Mesendoderm (in vitro differentiated cells): ENCODE data around the gene KCNH4.

Experiments used
- DNase-seq: peaks from one replicate; pipeline ENCODE4 v3.0.0; 2013
- H2AK5ac ChIP-seq: 2 replicates; pipeline ENCODE4 v1.6.1; 2013; ENCODE audit warnings: low read length, inconsistent platforms
- H2BK120ac ChIP-seq: 2 replicates; pipeline ENCODE4 v1.6.1; 2013; ENCODE audit warnings: low read depth, mild to moderate bottlenecking, low read length, moderate library complexity, mixed read lengths
- H2BK15ac ChIP-seq: replicated peaks from 2 replicates; pipeline ENCODE4 v1.6.1; 2013; ENCODE audit warnings: low read depth, mild to moderate bottlenecking, moderate library complexity
- H2BK5ac ChIP-seq: 2 replicates; pipeline ENCODE4 v1.6.1; 2013; ENCODE audit warnings: low read length, inconsistent platforms
- H3K18ac ChIP-seq: 2 replicates; pipeline ENCODE4 v1.6.1; 2013; ENCODE audit warnings: mild to moderate bottlenecking, low read length, mixed read lengths
- H3K23ac ChIP-seq: one replicate; pipeline ENCODE4 v1.6.1; 2013; ENCODE audit warnings: low read length
- H3K27ac ChIP-seq: 2 replicates; pipeline ENCODE4 v1.5.1; 2013; ENCODE audit warnings: low read depth, mild to moderate bottlenecking, inconsistent platforms, low read length, moderate library complexity
- H3K27me3 ChIP-seq: 2 replicates; pipeline ENCODE4 v1.6.1; 2013; ENCODE audit warnings: low read length, control low read depth, mild to moderate bottlenecking, inconsistent platforms; ENCODE audit not compliant: insufficient read depth, poor library complexity
- H3K36me3 ChIP-seq: 2 replicates; pipeline ENCODE4 v1.6.1; 2013; ENCODE audit warnings: low read length, inconsistent platforms; ENCODE audit not compliant: control insufficient read depth, insufficient read depth
- H3K4ac ChIP-seq: one replicate; pipeline ENCODE4 v1.6.1; 2013; ENCODE audit warnings: low read depth, mild to moderate bottlenecking, low read length, moderate library complexity
- H3K4me1 ChIP-seq: 2 replicates; pipeline ENCODE4 v1.6.1; 2013; ENCODE audit warnings: low read depth, low read length, inconsistent platforms; ENCODE audit not compliant: control insufficient read depth
- H3K4me2 ChIP-seq: 2 replicates; pipeline ENCODE4 v1.6.1; 2013; ENCODE audit warnings: low read length
- H3K4me3 ChIP-seq: 2 replicates; pipeline ENCODE4 v1.5.1; 2013; ENCODE audit warnings: mild to moderate bottlenecking, low read length
- H3K56ac ChIP-seq: one replicate; pipeline ENCODE4 v1.6.1; 2013; ENCODE audit warnings: low read length
- H3K79me1 ChIP-seq: 2 replicates; pipeline ENCODE4 v1.6.1; 2013; ENCODE audit warnings: low read length, inconsistent platforms
- H3K79me2 ChIP-seq: 2 replicates; pipeline ENCODE4 v1.6.1; 2013; ENCODE audit warnings: mild to moderate bottlenecking, low read length; ENCODE audit not compliant: control insufficient read depth, insufficient read depth
- H3K9ac ChIP-seq: 2 replicates; pipeline ENCODE4 v1.6.1; 2013; ENCODE audit warnings: low read length, inconsistent platforms
- H4K5ac ChIP-seq: one replicate; pipeline ENCODE4 v1.6.1; 2013; ENCODE audit warnings: low read length
- H4K8ac ChIP-seq: one replicate; pipeline ENCODE4 v1.6.1; 2013; ENCODE audit warnings: low read depth, mild to moderate bottlenecking, control low read depth, low read length, moderate library complexity
- WGBS: extraction: QIAGEN DNeasy Blood & Tissue Kit; methylation state at CpG from one replicate; pipeline ENCODE4 v1.1.7; 2013; ENCODE audit warnings: low lambda C conversion rate, missing lambda C conversion rate; ENCODE audit not compliant: insufficient coverage; ENCODE audit errors: extremely low coverage; 5-methylcytosine and 5-hydroxymethylcytosine counted together

The KCNH4 gene

DNA sequence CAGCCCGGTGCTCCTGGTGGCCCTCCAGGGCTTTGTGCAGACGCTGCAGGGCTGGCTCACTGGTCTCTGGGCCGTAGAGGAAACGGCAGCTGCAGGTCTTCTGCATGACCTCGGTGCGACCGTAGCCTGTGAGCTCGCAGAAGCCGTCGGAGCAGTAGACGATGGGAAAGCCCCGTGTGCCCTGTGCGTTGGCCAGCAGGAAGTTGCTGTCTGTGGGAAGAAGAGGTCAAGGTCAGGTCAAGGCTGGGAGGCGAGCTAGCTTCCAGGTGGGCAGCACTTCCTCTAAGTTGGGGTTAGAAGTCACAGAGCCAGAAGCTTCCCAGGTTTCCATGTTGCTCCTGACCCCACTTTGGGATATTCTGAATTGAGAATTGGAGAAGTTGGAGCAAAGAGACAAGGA lies 2.1 kb downstream of the KCNH4 start:
- H4K8ac ChIP-seq: no peak overlapping the region
- H3K56ac ChIP-seq: no peak overlapping the region
- no peak overlapping the region for H3K4ac ChIP-seq
- no peaks in the 10 kb centered on the region for H3K36me3 ChIP-seq
- H3K79me2 ChIP-seq: no peaks in the 10 kb centered on the region
- no peaks in the 10 kb centered on the region for H3K4me1 ChIP-seq
- H3K23ac ChIP-seq: no peak overlapping the region
- H4K5ac ChIP-seq: no peak overlapping the region
- H3K9ac ChIP-seq: no peak overlapping the region
- DNase-seq: no peak
- H2BK120ac ChIP-seq: no peak overlapping the region
- no peak overlapping the region for H3K4me3 ChIP-seq
- H3K18ac ChIP-seq: no peak overlapping the region
- no peak overlapping the region for H3K4me2 ChIP-seq
- peaks cover 6% of the 10 kb centered on the region for H3K27me3 ChIP-seq
- H2AK5ac ChIP-seq: no peak overlapping the region
- no peak overlapping the region for H2BK5ac ChIP-seq
- no peak overlapping the region for H2BK15ac ChIP-seq
- H3K79me1 ChIP-seq: no peaks in the 10 kb centered on the region
- H3K27ac ChIP-seq: no peak overlapping the region
- no CpG with 5 or more reads among the region's 14 CpGs for WGBS

DNA sequence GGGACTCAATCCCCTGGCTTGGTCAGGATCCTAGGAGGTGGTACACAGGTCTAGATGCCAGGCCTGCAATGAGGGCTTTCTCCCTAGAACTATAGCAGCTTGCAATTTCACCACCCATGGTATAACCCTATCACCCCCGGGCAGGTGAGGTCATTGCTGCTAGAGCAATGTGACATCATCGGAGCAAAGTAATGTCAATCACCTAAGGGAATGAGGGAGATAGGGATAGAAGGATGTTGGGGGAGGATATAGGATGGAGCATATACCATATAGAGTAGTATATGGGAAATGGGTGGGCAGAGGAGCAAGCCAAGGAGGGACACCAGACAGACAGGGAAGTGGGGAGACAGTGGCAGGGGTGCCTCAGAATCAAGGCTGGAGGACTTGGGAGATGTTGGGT lies 3.3 kb downstream of the KCNH4 start:
- Histone ChIP-seq H2BK15ac (no peak overlapping the region), H3K36me3 (no peaks in the 10 kb centered on the region), H3K4me3 (no peak overlapping the region), H4K8ac (no peak overlapping the region), H3K56ac (no peak overlapping the region), H3K27me3 (peaks cover 6% of the 10 kb centered on the region), H3K18ac (no peak overlapping the region), H4K5ac (no peak overlapping the region), H3K79me1 (no peaks in the 10 kb centered on the region), H3K4me2 (no peak overlapping the region), H2AK5ac (no peak overlapping the region), H2BK120ac (no peak overlapping the region), H3K23ac (no peak overlapping the region), H3K9ac (no peak overlapping the region), H2BK5ac (no peak overlapping the region), H3K4ac (no peak overlapping the region), H3K4me1 (no peaks in the 10 kb centered on the region), H3K79me2 (no peaks in the 10 kb centered on the region), H3K27ac (no peak overlapping the region)
- no CpG with 5 or more reads among the region's 2 CpGs for WGBS
- no peak for DNase-seq

DNA sequence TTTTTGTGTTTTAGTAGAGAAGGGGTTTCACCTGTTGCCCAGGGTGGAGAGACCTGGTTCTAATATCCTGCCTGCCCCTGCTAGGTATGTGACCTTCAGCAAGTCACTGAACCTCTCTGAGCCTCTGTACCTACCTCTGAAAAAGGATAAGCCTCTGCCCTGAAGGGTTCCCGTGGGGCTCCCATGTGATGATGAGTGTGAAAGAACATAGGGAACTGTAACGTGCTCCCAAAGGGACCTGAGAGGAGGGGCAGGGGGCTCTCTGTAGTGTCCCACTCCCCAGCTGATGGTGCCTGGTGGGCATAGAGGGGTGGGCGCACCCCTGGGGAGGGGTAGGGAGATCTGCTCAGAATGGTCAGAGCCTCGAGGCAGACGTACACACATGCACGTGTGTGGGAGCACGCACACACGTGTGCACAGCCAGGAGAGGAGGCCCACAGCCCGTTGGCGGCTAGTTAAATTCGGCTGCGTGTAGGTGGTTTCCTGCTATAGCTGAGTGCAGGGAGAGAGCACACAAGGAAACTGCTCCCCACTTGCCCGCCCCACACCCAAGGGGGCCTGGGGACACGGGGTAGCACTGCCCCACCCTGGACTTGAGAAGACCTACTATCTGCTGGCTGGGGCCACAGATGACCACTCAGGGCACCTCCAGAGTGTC lies 6.7 kb downstream of the KCNH4 start:
- no peak for DNase-seq
- Histone ChIP-seq H2BK120ac (no peak overlapping the region), H3K79me1 (no peaks in the 10 kb centered on the region), H3K4me2 (no peak overlapping the region), H3K23ac (no peak overlapping the region), H3K56ac (no peak overlapping the region), H3K27ac (no peak overlapping the region), H2BK5ac (no peak overlapping the region), H3K4me3 (no peak overlapping the region), H2BK15ac (no peak overlapping the region), H4K5ac (no peak overlapping the region), H3K79me2 (no peaks in the 10 kb centered on the region), H4K8ac (no peak overlapping the region), H3K9ac (no peak overlapping the region), H3K18ac (no peak overlapping the region), H3K36me3 (no peaks in the 10 kb centered on the region), H2AK5ac (no peak overlapping the region), H3K27me3 (no peaks in the 10 kb centered on the region), H3K4me1 (no peaks in the 10 kb centered on the region), H3K4ac (no peak overlapping the region)
- no CpG with 5 or more reads among the region's 14 CpGs for WGBS

DNA sequence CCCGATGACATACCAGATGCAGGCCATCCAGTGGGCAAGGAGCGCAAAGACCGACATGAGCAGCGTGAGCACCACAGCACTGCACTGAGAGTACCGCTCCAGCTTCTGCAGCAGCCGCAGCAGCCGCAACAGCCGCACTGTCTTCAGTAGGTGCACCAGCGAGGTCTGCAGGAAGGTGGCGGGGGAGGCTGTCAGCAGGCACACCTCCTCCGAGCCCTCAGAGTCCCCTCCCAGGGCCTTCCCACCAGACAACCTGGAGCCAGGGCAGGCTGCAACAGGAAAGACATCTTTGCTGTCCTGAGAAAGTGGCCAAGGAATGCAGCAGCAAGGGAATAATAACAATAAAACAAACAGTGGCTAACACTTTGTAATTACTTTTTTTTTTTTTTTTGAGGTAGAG lies 9.1 kb downstream of the KCNH4 start:
- H3K27ac ChIP-seq: no peak overlapping the region
- peak; percentile 58 for DNase-seq
- no peak overlapping the region for H3K18ac ChIP-seq
- H3K4me2 ChIP-seq: no peak overlapping the region
- H2BK120ac ChIP-seq: no peak overlapping the region
- H4K5ac ChIP-seq: no peak overlapping the region
- H3K36me3 ChIP-seq: no peaks in the 10 kb centered on the region
- H3K27me3 ChIP-seq: no peaks in the 10 kb centered on the region
- no peak overlapping the region for H3K23ac ChIP-seq
- no peaks in the 10 kb centered on the region for H3K79me2 ChIP-seq
- H3K4me1 ChIP-seq: no peaks in the 10 kb centered on the region
- no peak overlapping the region for H3K4ac ChIP-seq
- no peak overlapping the region for H4K8ac ChIP-seq
- WGBS: no CpG with 5 or more reads among the region's 11 CpGs
- H3K9ac ChIP-seq: no peak overlapping the region
- no peak overlapping the region for H3K56ac ChIP-seq
- H2AK5ac ChIP-seq: no peak overlapping the region
- no peak overlapping the region for H2BK15ac ChIP-seq
- H3K79me1 ChIP-seq: no peaks in the 10 kb centered on the region
- no peak overlapping the region for H2BK5ac ChIP-seq
- H3K4me3 ChIP-seq: no peak overlapping the region

DNA sequence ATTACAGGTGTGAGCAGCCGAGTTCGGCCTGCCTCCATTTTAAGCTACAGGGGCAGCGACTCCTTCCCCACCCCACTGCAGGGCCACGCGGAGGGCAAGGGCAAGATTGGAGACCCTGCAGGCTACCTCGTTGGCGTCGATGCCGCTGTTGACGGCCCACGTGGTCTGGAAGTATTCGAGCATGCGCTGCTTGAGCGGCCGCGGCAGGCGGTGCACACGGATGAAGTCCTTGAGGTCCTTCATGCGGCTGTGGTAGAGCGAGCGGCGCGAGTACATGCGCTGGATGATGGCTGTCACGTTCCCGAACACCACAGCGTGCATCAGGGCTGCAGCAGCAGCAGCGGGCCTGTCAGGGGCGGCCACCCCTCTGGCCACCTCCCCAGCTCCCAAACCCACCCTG lies 11.6 kb downstream of the KCNH4 start:
- no peak overlapping the region for H3K4me3 ChIP-seq
- H2AK5ac ChIP-seq: no peak overlapping the region
- H3K36me3 ChIP-seq: no peaks in the 10 kb centered on the region
- no CpG with 5 or more reads among the region's 29 CpGs for WGBS
- H4K8ac ChIP-seq: no peak overlapping the region
- no peak overlapping the region for H3K56ac ChIP-seq
- H3K79me1 ChIP-seq: no peaks in the 10 kb centered on the region
- no peaks in the 10 kb centered on the region for H3K27me3 ChIP-seq
- no peak overlapping the region for H3K4ac ChIP-seq
- no peak overlapping the region for H3K18ac ChIP-seq
- no peak overlapping the region for H2BK5ac ChIP-seq
- no peak for DNase-seq
- H4K5ac ChIP-seq: no peak overlapping the region
- H3K4me1 ChIP-seq: no peaks in the 10 kb centered on the region
- H3K9ac ChIP-seq: no peak overlapping the region
- no peaks in the 10 kb centered on the region for H3K79me2 ChIP-seq
- H3K23ac ChIP-seq: no peak overlapping the region
- H3K27ac ChIP-seq: no peak overlapping the region
- no peak overlapping the region for H2BK120ac ChIP-seq
- H2BK15ac ChIP-seq: no peak overlapping the region
- no peak overlapping the region for H3K4me2 ChIP-seq

DNA sequence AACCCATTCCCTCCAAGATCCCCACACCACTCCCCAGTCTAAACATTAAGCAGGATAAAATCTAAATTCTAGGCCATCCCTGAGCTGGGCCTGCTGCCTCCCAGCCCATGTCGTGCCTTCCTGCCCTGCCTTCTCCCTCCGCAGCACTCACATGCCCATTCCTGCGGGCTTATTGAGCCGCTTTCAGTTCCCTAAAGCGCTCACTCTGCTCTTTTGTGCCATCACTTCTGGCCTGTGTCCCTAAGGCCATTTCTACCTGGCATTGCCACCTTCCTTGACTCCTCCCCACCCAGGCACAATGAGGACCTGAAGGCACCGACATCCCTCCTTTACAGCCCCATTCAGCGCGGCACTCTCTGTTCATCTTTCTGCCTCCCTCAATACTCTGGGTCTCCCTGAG lies 13.1 kb downstream of the KCNH4 start:
- H3K4me1 ChIP-seq: no peaks in the 10 kb centered on the region
- no peak overlapping the region for H3K9ac ChIP-seq
- no peak overlapping the region for H2AK5ac ChIP-seq
- H3K79me1 ChIP-seq: no peaks in the 10 kb centered on the region
- H2BK120ac ChIP-seq: no peak overlapping the region
- no peak overlapping the region for H3K4me3 ChIP-seq
- no peak overlapping the region for H3K18ac ChIP-seq
- no peak overlapping the region for H4K5ac ChIP-seq
- whole genome bisulfite sequencing: no CpG with 5 or more reads among the region's 8 CpGs
- H3K4ac ChIP-seq: no peak overlapping the region
- no peak overlapping the region for H3K27ac ChIP-seq
- H2BK5ac ChIP-seq: no peak overlapping the region
- no peaks in the 10 kb centered on the region for H3K27me3 ChIP-seq
- H4K8ac ChIP-seq: no peak overlapping the region
- no peak overlapping the region for H3K4me2 ChIP-seq
- H3K56ac ChIP-seq: no peak overlapping the region
- DNase-seq: no peak
- H3K23ac ChIP-seq: no peak overlapping the region
- H3K79me2 ChIP-seq: no peaks in the 10 kb centered on the region
- H2BK15ac ChIP-seq: no peak overlapping the region
- no peaks in the 10 kb centered on the region for H3K36me3 ChIP-seq
